OCI-LY3 (cell line): ENCODE data around the gene ZNF277.

ENCODE experiments used
- H2AFZ ChIP-seq: fragments of 200-600, 300-600 bp; shearing (Covaris generic); 2 replicates; pipeline ENCODE4 v1.6.0; 2014; ENCODE audit warnings: antibody characterized with exemption, low read depth, low read length
- H3K27ac ChIP-seq: fragments of 200-600, 300-600 bp; sonication (generic); 2 replicates; pipeline ENCODE4 v1.5.1; 2014; ENCODE audit warnings: mild to moderate bottlenecking, low read length, moderate library complexity, mixed read lengths
- H3K27me3 ChIP-seq: fragments of 200-600, 300-600 bp; sonication (generic); 2 replicates; pipeline ENCODE4 v1.6.1; 2014; ENCODE audit warnings: low read depth, low read length, mixed read lengths
- H3K36me3 ChIP-seq: fragments of 200-600, 300-600 bp; sonication (generic); replicated peaks from 2 replicates; pipeline ENCODE3; 2014; ENCODE audit warnings: low read depth, low read length, mixed read lengths
- H3K4me1 ChIP-seq: fragments of 300-600, 200-600 bp; sonication (generic); 2 replicates; pipeline ENCODE4 v1.6.1; 2014; ENCODE audit warnings: low read length, mixed read lengths
- H3K4me2 ChIP-seq: fragments of 200-600, 300-600 bp; sonication (generic); 2 replicates; pipeline ENCODE4 v1.6.1; 2014; ENCODE audit warnings: low read length, mixed read lengths
- H3K4me3 ChIP-seq: fragments of 300-600, 200-600 bp; sonication (generic); 2 replicates; pipeline ENCODE4 v1.5.1; 2014; ENCODE audit warnings: antibody characterized with exemption, mild to moderate bottlenecking, low read length, moderate library complexity
- H3K79me2 ChIP-seq: fragments of 300-600, 200-600 bp; shearing (Covaris generic); 2 replicates; pipeline ENCODE4 v1.6.1; 2014; ENCODE audit warnings: mild to moderate bottlenecking, low read length, mixed read lengths
- H3K9ac ChIP-seq: fragments of 300-600, 200-600 bp; shearing (Covaris generic); 2 replicates; pipeline ENCODE4 v1.6.0; 2014; ENCODE audit warnings: mild to moderate bottlenecking, low read length, moderate library complexity
- H3K9me3 ChIP-seq: fragments of 200-600, 300-600 bp; shearing (Covaris generic); 2 replicates; pipeline ENCODE4 v1.6.1; 2014; ENCODE audit warnings: low read length, mixed read lengths; ENCODE audit not compliant: insufficient read depth
- H4K20me1 ChIP-seq: fragments of 200-600, 300-600 bp; sonication (generic); 2 replicates; pipeline ENCODE4 v1.6.1; 2016; ENCODE audit warnings: low read length, mixed read lengths; ENCODE audit not compliant: insufficient read depth
- CTCF ChIP-seq: fragments of 200-600, 300-600 bp; sonication (generic); IDR thresholded peaks from 2 replicates; pipeline ENCODE4 v1.5.1; 2014; ENCODE audit warnings: antibody characterized with exemption, low read length, low read depth
- EZH2phosphoT487 ChIP-seq: fragments of 200-600 bp; shearing (Covaris generic); IDR thresholded peaks from 2 replicates; pipeline ENCODE4 v1.6.1; 2018; ENCODE audit warnings: antibody characterized with exemption, mixed run types, low read depth

Gene ZNF277

GRCh38 chr7:112336261-112336660 lies 129.8 kb downstream of the ZNF277 start:
- Histone ChIP-seq H3K27ac (no peak overlapping the region), H3K36me3 (peaks cover 8% of the 10 kb centered on the region), H3K4me3 (no peak overlapping the region), H3K27me3 (no peaks in the 10 kb centered on the region), H3K9ac (no peak overlapping the region), H3K4me2 (no peak overlapping the region), H3K9me3 (no peaks in the 10 kb centered on the region), H3K79me2 (no peaks in the 10 kb centered on the region), H3K4me1 (no peaks in the 10 kb centered on the region), H4K20me1 (no peaks in the 10 kb centered on the region), H2AFZ (no peak overlapping the region)
- TF ChIP-seq EZH2phosphoT487, result no peak
- TF ChIP-seq CTCF, result no peak

- Histone ChIP-seq H3K9ac (no peak overlapping the region), H3K36me3 (peaks cover 8% of the 10 kb centered on the region), H4K20me1 (no peaks in the 10 kb centered on the region), H3K4me2 (no peak overlapping the region), H3K4me1 (no peaks in the 10 kb centered on the region), H2AFZ (no peak overlapping the region), H3K4me3 (no peak overlapping the region), H3K79me2 (no peaks in the 10 kb centered on the region), H3K27ac (no peak overlapping the region), H3K27me3 (no peaks in the 10 kb centered on the region), H3K9me3 (no peaks in the 10 kb centered on the region)
- TF ChIP-seq EZH2phosphoT487 (no peak), CTCF (no peak)
Measured at GRCh38 chr7:112336936-112337576, 130.6 kb downstream of the ZNF277 start.

DNA sequence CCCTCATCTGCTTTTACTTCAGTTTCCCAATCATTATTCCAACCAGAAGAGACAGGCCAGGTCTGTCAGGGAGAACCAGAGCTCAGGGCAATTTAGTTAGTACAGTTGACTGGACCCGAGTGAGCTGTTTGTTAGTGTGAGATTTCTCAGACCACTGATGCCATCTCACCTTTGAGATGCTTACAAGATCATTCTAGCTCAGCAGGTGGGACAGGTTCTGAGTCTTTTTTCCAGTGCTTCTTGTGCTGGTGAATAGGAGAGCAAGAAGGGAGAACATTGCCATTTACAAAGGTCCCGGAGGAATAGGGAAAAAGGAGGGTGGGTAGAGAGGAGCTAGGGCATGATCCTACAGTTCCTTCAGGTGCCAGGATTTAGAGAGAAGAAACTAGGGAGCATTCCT lies 131.4 kb downstream of the ZNF277 start:
- H3K4me3 ChIP-seq, result no peak overlapping the region
- H3K27ac ChIP-seq, result no peak overlapping the region
- H2AFZ ChIP-seq, result no peak overlapping the region
- H3K27me3 ChIP-seq, result no peaks in the 10 kb centered on the region
- peaks cover 11% of the 10 kb centered on the region for H3K36me3 ChIP-seq
- no peak overlapping the region for H3K4me2 ChIP-seq
- H3K4me1 ChIP-seq, result no peaks in the 10 kb centered on the region
- TF ChIP-seq CTCF (no peak), EZH2phosphoT487 (no peak)
- no peak overlapping the region for H3K9ac ChIP-seq
- no peaks in the 10 kb centered on the region for H3K9me3 ChIP-seq
- H4K20me1 ChIP-seq, result no peaks in the 10 kb centered on the region
- H3K79me2 ChIP-seq, result no peaks in the 10 kb centered on the region

DNA sequence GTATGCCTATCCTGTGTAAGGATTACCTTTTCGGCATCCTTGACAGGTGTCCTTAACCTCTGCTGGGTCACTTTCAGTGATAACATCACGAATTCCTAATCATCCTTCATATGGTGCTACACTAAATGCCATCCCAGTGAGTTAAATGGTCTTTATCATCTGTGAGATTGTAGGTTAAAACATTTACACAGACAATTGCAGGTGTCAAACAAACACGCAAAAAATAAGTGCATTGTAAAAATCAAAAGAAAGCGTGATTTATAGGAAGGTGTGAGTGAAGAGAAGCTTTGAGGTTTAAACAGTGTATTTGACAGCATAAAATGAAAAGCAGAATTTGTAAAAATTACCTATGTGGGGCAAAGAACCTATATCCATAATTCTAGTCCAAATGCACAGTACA lies 132.3 kb downstream of the ZNF277 start:
- Histone ChIP-seq H3K36me3 (peaks cover 10% of the 10 kb centered on the region), H3K79me2 (no peaks in the 10 kb centered on the region), H3K9me3 (no peaks in the 10 kb centered on the region), H2AFZ (no peak overlapping the region), H4K20me1 (no peaks in the 10 kb centered on the region), H3K4me3 (no peak overlapping the region), H3K27me3 (no peaks in the 10 kb centered on the region), H3K4me1 (no peaks in the 10 kb centered on the region), H3K4me2 (no peak overlapping the region), H3K9ac (no peak overlapping the region), H3K27ac (no peak overlapping the region)
- no peak for TF ChIP-seq CTCF
- no peak for TF ChIP-seq EZH2phosphoT487
